HEK293T (cell line): Measurements from ENCODE around the gene RHBDL1.

ENCODE experiments used
- CTCF ChIA-PET: fragments of 350-600 bp; formaldehyde crosslinking; extraction: SDS; loops from one replicate; lab custom pipeline; 2021; ENCODE audit warnings: antibody characterized with exemption, inconsistent platforms; lab: Yijun Ruan, JAX
- POLR2A ChIA-PET: fragments of 350-600 bp; formaldehyde crosslinking; extraction: SDS; loops from one replicate; lab custom pipeline; 2020; ENCODE audit warnings: antibody characterized with exemption, inconsistent platforms; lab: Yijun Ruan, JAX
- DNase-seq: peaks from one replicate; pipeline ENCODE4 v3.0.0; 2012; ENCODE audit warnings: mixed read lengths; ENCODE audit errors: extremely low spot score
- ARNT ChIP-seq: fragments of 450-650 bp; IDR thresholded peaks from 2 replicates; pipeline ENCODE4 v1.6.1; 2017; ENCODE audit warnings: mild to moderate bottlenecking
- BHLHE40 ChIP-seq: fragments of 450-650 bp; IDR thresholded peaks from 2 replicates; pipeline ENCODE4 v1.6.1; 2016; ENCODE audit warnings: mild to moderate bottlenecking, moderate library complexity, borderline replicate concordance
- CTBP1 ChIP-seq: fragments of 450-650 bp; IDR thresholded peaks from 2 replicates; pipeline ENCODE4 v1.6.1; 2016; ENCODE audit warnings: borderline replicate concordance
- ELF4 ChIP-seq: fragments of 450-650 bp; IDR thresholded peaks from 2 replicates; pipeline ENCODE4 v1.6.1; 2017; ENCODE audit warnings: antibody characterized with exemption
- FOXA1 ChIP-seq: fragments of 450-650 bp; IDR thresholded peaks from 2 replicates; pipeline ENCODE4 v1.6.1; 2016; ENCODE audit warnings: mild to moderate bottlenecking
- FOXK2 ChIP-seq: fragments of 450-650 bp; IDR thresholded peaks from 2 replicates; pipeline ENCODE4 v1.6.1; 2016; ENCODE audit warnings: mild to moderate bottlenecking
- FOXM1 ChIP-seq: fragments of 450-650 bp; IDR thresholded peaks from 2 replicates; pipeline ENCODE4 v1.6.1; 2017; ENCODE audit warnings: mild to moderate bottlenecking, borderline replicate concordance
- HDGF ChIP-seq: fragments of 450-650 bp; IDR thresholded peaks from 2 replicates; pipeline ENCODE4 v1.6.1; 2017; ENCODE audit warnings: antibody characterized with exemption, borderline replicate concordance
- L3MBTL2 ChIP-seq: fragments of 450-650 bp; conservative IDR thresholded peaks from 2 replicates; pipeline ENCODE4 v1.6.1; 2016; ENCODE audit warnings: mild to moderate bottlenecking
- LEF1 ChIP-seq: fragments of 450-650 bp; IDR thresholded peaks from 2 replicates; pipeline ENCODE4 v1.6.1; 2017; ENCODE audit warnings: mild to moderate bottlenecking, borderline replicate concordance
- NFRKB ChIP-seq: fragments of 450-650 bp; IDR thresholded peaks from 2 replicates; pipeline ENCODE4 v1.6.1; 2016; ENCODE audit warnings: mild to moderate bottlenecking, moderate library complexity
- SP1 ChIP-seq: fragments of 450-650 bp; IDR thresholded peaks from 2 replicates; pipeline ENCODE4 v1.6.1; 2017
- SUZ12 ChIP-seq: fragments of 450-650 bp; IDR thresholded peaks from 2 replicates; pipeline ENCODE4 v1.6.1; 2016; ENCODE audit warnings: mild to moderate bottlenecking
- TARDBP ChIP-seq: fragments of 450-650 bp; IDR thresholded peaks from 2 replicates; pipeline ENCODE4 v1.6.1; 2016
- ZNF384 ChIP-seq: fragments of 450-650 bp; IDR thresholded peaks from 2 replicates; pipeline ENCODE4 v1.6.1; 2016
- TF ChIP-seq, protein P1 (sequence below): fragments of 450-650 bp; IDR thresholded peaks from 2 replicates; pipeline ENCODE4 v1.6.1; 2016

Gene RHBDL1

DNA sequence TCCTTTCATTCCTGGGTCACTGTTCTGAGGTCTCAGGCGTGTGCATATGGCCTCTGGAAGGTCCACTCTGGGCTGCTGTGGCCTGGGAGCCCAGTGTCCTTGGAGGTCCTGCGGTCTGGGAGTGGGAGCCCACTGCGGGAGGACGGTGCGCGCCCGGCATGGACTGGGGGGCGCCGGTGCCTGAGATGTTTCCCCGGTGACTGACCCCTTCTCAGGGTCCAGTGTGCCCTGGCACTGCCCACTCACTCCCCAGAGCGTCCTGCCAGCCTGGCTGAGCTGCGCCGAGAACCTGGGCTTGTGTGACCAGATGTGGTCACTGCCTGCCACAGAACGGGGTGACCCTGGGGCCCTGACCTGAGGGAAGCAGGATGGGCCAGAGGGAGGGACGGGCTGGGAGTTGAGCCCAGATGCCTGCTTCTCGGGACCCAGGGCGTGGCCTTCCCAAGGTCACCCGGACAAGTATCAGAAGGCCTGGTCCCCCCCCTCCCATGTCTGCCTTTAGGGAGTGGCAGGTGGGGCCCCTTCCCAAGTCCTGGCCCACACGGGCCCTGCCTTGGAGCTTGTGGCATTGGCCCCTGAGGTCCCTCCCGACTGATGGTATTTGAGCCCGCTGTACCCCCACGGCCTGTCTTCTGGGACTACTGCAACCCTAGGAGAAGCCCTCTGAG, 1.1 kb upstream of the RHBDL1 start:
- no peak for DNase-seq
- ChIA-PET POLR2A (interaction anchor here (0.6 to 2.2 kb wide), 2 partner anchors 10 to 15 kb away, joined by 3 to 6 read pairs; partner anchors contain the start of gene JMJD8), CTCF (no interaction called here)
- TF ChIP-seq L3MBTL2 = no peak
- no peak for TF ChIP-seq NFRKB
- no peak for TF ChIP-seq FOXA1
- no peak for TF ChIP-seq FOXM1
- no peak for TF ChIP-seq SUZ12
- TF ChIP-seq SP1 = no peak
- TF ChIP-seq, protein P1, sequence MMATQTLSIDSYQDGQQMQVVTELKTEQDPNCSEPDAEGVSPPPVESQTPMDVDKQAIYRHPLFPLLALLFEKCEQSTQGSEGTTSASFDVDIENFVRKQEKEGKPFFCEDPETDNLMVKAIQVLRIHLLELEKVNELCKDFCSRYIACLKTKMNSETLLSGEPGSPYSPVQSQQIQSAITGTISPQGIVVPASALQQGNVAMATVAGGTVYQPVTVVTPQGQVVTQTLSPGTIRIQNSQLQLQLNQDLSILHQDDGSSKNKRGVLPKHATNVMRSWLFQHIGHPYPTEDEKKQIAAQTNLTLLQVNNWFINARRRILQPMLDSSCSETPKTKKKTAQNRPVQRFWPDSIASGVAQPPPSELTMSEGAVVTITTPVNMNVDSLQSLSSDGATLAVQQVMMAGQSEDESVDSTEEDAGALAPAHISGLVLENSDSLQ = no peak
- no peak for TF ChIP-seq TARDBP
- TF ChIP-seq LEF1 = no peak
- TF ChIP-seq HDGF = no peak
- TF ChIP-seq CTBP1 = no peak
- no peak for TF ChIP-seq ARNT
- no peak for TF ChIP-seq FOXK2
- no peak for TF ChIP-seq ZNF384
- no peak for TF ChIP-seq ELF4
- TF ChIP-seq BHLHE40 = no peak

GRCh38 chr16:675884-676564, 553 bp downstream of the RHBDL1 start:
- ChIA-PET CTCF (interaction anchor here (1.2 kb wide), 1 partner anchor 28 kb away, joined by 4 read pairs; the partner anchor contains the start of gene WDR90), POLR2A (interaction anchor here (2.2 kb wide), 1 partner anchor 17 kb away, joined by 6 read pairs; no protein-coding TSS in a partner anchor)
- TF ChIP-seq SUZ12 (no peak), BHLHE40 (no peak), LEF1 (no peak), ZNF384 (no peak), ARNT (no peak), FOXM1 (no peak), TARDBP (no peak), L3MBTL2 (no peak), HDGF (no peak), NFRKB (no peak), FOXK2 (no peak), ELF4 (no peak), FOXA1 (no peak)
- TF ChIP-seq, protein P1 = no peak
- no peak for DNase-seq

- POLR2A ChIA-PET = interaction anchor here (2.2 kb wide), 1 partner anchor 17 kb away, joined by 6 read pairs; no protein-coding TSS in a partner anchor
Observed at GRCh38 chr16:676565-676902, 1.1 kb downstream of the RHBDL1 start.

GRCh38 chr16:676913-677312, 1.4 kb downstream of the RHBDL1 start:
- DNase-seq = no peak
- POLR2A ChIA-PET = interaction anchor here (2.2 kb wide), 1 partner anchor 18 kb away, joined by 6 read pairs; no protein-coding TSS in a partner anchor
- no peak for TF ChIP-seq BHLHE40
- no peak for TF ChIP-seq FOXA1
- TF ChIP-seq, protein P1 = no peak
- TF ChIP-seq LEF1 = no peak
- TF ChIP-seq NFRKB = no peak
- TF ChIP-seq FOXK2 = no peak
- no peak for TF ChIP-seq ZNF384
- no peak for TF ChIP-seq FOXM1
- TF ChIP-seq SP1 = no peak
- TF ChIP-seq HDGF = no peak
- no peak for TF ChIP-seq CTBP1
- TF ChIP-seq ELF4 = no peak
- TF ChIP-seq L3MBTL2 = no peak
- CTCF ChIA-PET = no interaction called here

More at GRCh38 chr16:676565-676902, 1.1 kb downstream of the RHBDL1 start:
- TF ChIP-seq TARDBP (no peak), L3MBTL2 (no peak), ZNF384 (no peak)
- CTCF ChIA-PET = interaction anchor here (1.2 kb wide), 1 partner anchor 28 kb away, joined by 4 read pairs; the partner anchor contains the start of gene WDR90
- no peak for DNase-seq

DNA sequence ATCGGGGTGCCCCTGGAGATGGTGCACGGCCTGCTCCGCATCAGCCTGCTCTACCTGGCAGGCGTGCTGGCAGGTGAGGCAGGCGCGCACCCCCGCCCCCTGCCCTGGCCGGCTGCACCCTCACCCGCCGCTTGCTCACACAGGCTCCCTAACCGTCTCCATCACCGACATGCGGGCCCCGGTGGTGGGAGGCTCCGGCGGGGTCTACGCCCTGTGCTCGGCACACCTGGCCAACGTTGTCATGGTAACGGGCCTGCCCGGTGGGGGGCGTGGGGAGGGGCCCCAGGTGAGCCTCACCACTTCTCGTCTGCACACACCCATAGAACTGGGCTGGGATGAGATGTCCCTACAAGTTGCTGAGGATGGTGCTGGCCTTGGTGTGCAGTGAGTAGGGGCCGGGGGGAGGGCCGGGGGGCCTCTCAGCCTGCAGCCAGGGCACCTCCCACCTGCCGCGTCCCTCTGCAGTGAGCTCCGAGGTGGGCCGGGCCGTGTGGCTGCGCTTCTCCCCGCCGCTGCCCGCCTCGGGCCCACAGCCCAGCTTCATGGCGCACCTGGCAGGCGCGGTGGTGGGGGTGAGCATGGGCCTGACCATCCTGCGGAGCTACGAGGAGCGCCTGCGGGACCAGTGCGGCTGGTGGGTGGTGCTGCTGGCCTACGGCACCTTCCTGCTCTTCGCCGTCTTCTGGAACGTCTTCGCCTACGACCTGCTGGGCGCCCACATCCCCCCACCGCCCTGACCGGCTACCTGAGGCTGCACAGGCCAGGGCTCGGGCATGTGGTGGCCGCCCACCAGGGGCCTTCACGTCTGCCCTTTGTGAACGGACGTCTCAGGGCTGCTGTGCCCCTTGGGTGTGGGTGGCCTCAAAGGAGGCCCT, 2.1 kb downstream of the RHBDL1 start:
- POLR2A ChIA-PET = interaction anchor here (1.9 to 2.9 kb wide), 2 partner anchors 12 to 29 kb away, joined by 11 to 16 read pairs; partner anchors contain the start of genes WDR24 and WDR90
- no peak for TF ChIP-seq ARNT
- DNase-seq = no peak
- CTCF ChIA-PET = no interaction called here
